Endothelial cell of umbilical vein (primary cell): ENCODE results near the gene EMP3.

ENCODE experiments used
- CTCF ChIP-seq, 2 donors: IDR thresholded peaks; 1 replicate in 1 of 2; 2 replicates in 1 of 2; pipeline ENCODE4 v1.5.1; 2011; ENCODE audit warnings: low read length in 2 of 2, mild to moderate bottlenecking in 2 of 2, moderate library complexity in 2 of 2, control low read depth in 1 of 2, inconsistent platforms in 1 of 2, low read depth in 1 of 2; ENCODE audit not compliant: insufficient read depth in 1 of 2; ENCODE audit errors: extremely low read depth in 1 of 2
- EZH2 ChIP-seq: IDR thresholded peaks from 2 replicates; pipeline ENCODE4 v1.6.1; 2012; ENCODE audit warnings: borderline replicate concordance, low read depth, mild to moderate bottlenecking, moderate library complexity, low read length, inconsistent platforms; ENCODE audit not compliant: severe bottlenecking
- FOS ChIP-seq: IDR thresholded peaks from 2 replicates; pipeline ENCODE4 v1.6.1; 2011; ENCODE audit warnings: mild to moderate bottlenecking, low read length, moderate library complexity, borderline replicate concordance; ENCODE audit not compliant: insufficient read depth
- GATA2 ChIP-seq: IDR thresholded peaks from 2 replicates; pipeline ENCODE4 v1.7.0; 2011; ENCODE audit warnings: low read depth, mild to moderate bottlenecking, moderate library complexity, mixed read lengths, low read length; ENCODE audit not compliant: insufficient read length, insufficient read depth
- JUN ChIP-seq: IDR thresholded peaks from 2 replicates; pipeline ENCODE4 v1.6.1; 2011; ENCODE audit warnings: borderline replicate concordance, low read depth; ENCODE audit not compliant: insufficient read length, insufficient read depth
- MAX ChIP-seq: IDR thresholded peaks from 2 replicates; pipeline ENCODE4 v1.6.1; 2011; ENCODE audit not compliant: insufficient read depth, insufficient read length
- MYC ChIP-seq: IDR thresholded peaks from one replicate; pipeline ENCODE4 v1.6.1; 2011; ENCODE audit warnings: mild to moderate bottlenecking, low read depth, low read length
- POLR2A ChIP-seq: IDR thresholded peaks from 2 replicates; pipeline ENCODE4 v1.6.1; 2012; ENCODE audit warnings: low read depth, mild to moderate bottlenecking, control low read depth, low read length
- POLR2AphosphoS5 ChIP-seq: IDR thresholded peaks from 2 replicates; pipeline ENCODE4 v1.6.1; 2012; ENCODE audit warnings: low read depth, mild to moderate bottlenecking, control low read depth, low read length, moderate library complexity; ENCODE audit not compliant: insufficient read depth

GRCh38 chr19:48332662-48333466 is 7.5 kb downstream of the EMP3 start:
- no peak for TF ChIP-seq MAX
- no peak for TF ChIP-seq CTCF (IDR thresholded peaks at IDR 0.05; ENCODE audit: extremely low read depth in 1 of 2, insufficient read depth in 1 of 2, low read depth in 1 of 2, low read length in 2 of 2)
- TF ChIP-seq POLR2A: no peak
- TF ChIP-seq EZH2: no peak
- TF ChIP-seq POLR2AphosphoS5: peak; percentile 30
- no peak for TF ChIP-seq JUN
- TF ChIP-seq FOS: no peak
- no peak for TF ChIP-seq MYC
- TF ChIP-seq GATA2: no peak
